Loucy (cell line): ENCODE measurements around the gene NXN.
"Not testable (repeated sequence)": the region's sequence is repeated elsewhere in the genome, so short reads cannot be mapped to it uniquely, and the experiment has no call there.

ENCODE experiments used
- H2AFZ ChIP-seq: fragments of 200-600 bp; sonication (generic); 2 replicates; pipeline ENCODE4 v1.6.0; 2016; ENCODE audit warnings: antibody characterized with exemption, mild to moderate bottlenecking, low read length, moderate library complexity
- H3F3A ChIP-seq: fragments of 200-600 bp; 2 replicates; pipeline ENCODE4 v1.6.0; 2016; ENCODE audit warnings: antibody characterized with exemption, low read depth, mild to moderate bottlenecking
- H3K27me3 ChIP-seq: fragments of 200-600 bp; sonication (generic); 2 replicates; pipeline ENCODE4 v1.6.1; 2014; ENCODE audit warnings: low read length, mild to moderate bottlenecking; ENCODE audit not compliant: insufficient read depth, poor library complexity, severe bottlenecking
- H3K36me3 ChIP-seq: fragments of 200-600 bp; sonication (generic); 2 replicates; pipeline ENCODE4 v1.6.1; 2016; ENCODE audit warnings: low read length; ENCODE audit not compliant: insufficient read depth
- H3K4me1 ChIP-seq: fragments of 200-600 bp; sonication (generic); 2 replicates; pipeline ENCODE4 v1.5.1; 2014; ENCODE audit warnings: low read length, mild to moderate bottlenecking; ENCODE audit not compliant: insufficient read depth, poor library complexity, severe bottlenecking
- H3K4me2 ChIP-seq: fragments of 200-600 bp; sonication (generic); 2 replicates; pipeline ENCODE4 v1.6.0; 2014; ENCODE audit warnings: antibody characterized with exemption, low read length, low read depth, mild to moderate bottlenecking; ENCODE audit not compliant: poor library complexity, severe bottlenecking
- H3K4me3 ChIP-seq: fragments of 200-600 bp; sonication (generic); 2 replicates; pipeline ENCODE4 v1.5.1; 2014; ENCODE audit warnings: low read length, mild to moderate bottlenecking, mixed read lengths; ENCODE audit not compliant: poor library complexity, severe bottlenecking
- H3K79me2 ChIP-seq: fragments of 200-600 bp; sonication (generic); 2 replicates; pipeline ENCODE4 v1.6.1; 2014; ENCODE audit warnings: low read length; ENCODE audit not compliant: insufficient read depth
- H3K9ac ChIP-seq: fragments of 200-600 bp; sonication (generic); 2 replicates; pipeline ENCODE4 v1.6.0; 2014; ENCODE audit warnings: mild to moderate bottlenecking, low read depth, low read length, moderate library complexity; ENCODE audit not compliant: poor library complexity, severe bottlenecking
- H3K9me2 ChIP-seq: fragments of 200-600 bp; sonication (generic); replicated peaks from 2 replicates; pipeline ENCODE4 v1.6.1; 2016; ENCODE audit warnings: low read depth, low read length, mixed read lengths
- H3K9me3 ChIP-seq: fragments of 200-600 bp; sonication (generic); 2 replicates; pipeline ENCODE4 v1.6.1; 2014; ENCODE audit warnings: mild to moderate bottlenecking, antibody characterized with exemption, low read length, low read depth; ENCODE audit not compliant: insufficient read depth
- H4K20me1 ChIP-seq: fragments of 200-600 bp; sonication (generic); 2 replicates; pipeline ENCODE4 v1.6.0; 2014; ENCODE audit warnings: antibody characterized with exemption, low read length, mild to moderate bottlenecking; ENCODE audit not compliant: insufficient read depth, poor library complexity, severe bottlenecking
- CTCF ChIP-seq: fragments of 200-600 bp; sonication (generic); conservative IDR thresholded peaks from 2 replicates; pipeline ENCODE4 v1.5.1; 2014; ENCODE audit warnings: mild to moderate bottlenecking, antibody characterized with exemption, low read length
- EZH2phosphoT487 ChIP-seq: fragments of 200-600 bp; IDR thresholded peaks from 2 replicates; pipeline ENCODE4 v1.6.1; 2018; ENCODE audit warnings: antibody characterized with exemption, mild to moderate bottlenecking, moderate library complexity, borderline replicate concordance

Gene NXN

DNA sequence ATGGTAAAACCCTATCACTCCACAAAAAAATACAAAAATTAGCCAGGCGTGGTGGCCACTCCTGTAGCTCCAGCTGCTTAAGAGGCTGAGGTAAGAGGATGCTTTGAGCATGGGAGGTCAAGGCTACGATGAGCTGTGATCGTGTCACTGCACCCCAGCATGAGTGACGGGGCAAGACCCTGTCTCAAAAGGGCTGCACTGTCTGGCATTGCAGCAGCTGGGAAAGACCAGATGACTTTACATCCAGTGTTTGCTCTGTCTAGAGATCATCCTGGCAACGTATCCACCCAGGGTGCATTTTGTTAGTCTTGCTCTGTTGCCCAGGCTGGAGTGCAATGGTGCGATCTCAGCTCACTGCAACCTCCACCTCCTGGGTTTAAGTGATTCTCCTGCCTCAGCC lies 145.4 kb downstream of the NXN start:
- H3K4me1 ChIP-seq: no peaks in the 10 kb centered on the region
- H2AFZ ChIP-seq: no peak overlapping the region
- peaks cover 4% of the 10 kb centered on the region; the same call in 1 of the 2 replicates for H3K9me3 ChIP-seq
- no peaks in the 10 kb centered on the region for H3K9me2 ChIP-seq
- TF ChIP-seq EZH2phosphoT487: no peak
- no peak for TF ChIP-seq CTCF
- H3K79me2 ChIP-seq: no peaks in the 10 kb centered on the region
- H3K4me3 ChIP-seq: no peak overlapping the region
- no peaks in the 10 kb centered on the region for H3F3A ChIP-seq
- H3K27me3 ChIP-seq: no peaks in the 10 kb centered on the region
- no peaks in the 10 kb centered on the region for H4K20me1 ChIP-seq
- H3K9ac ChIP-seq: no peak overlapping the region
- H3K4me2 ChIP-seq: no peak overlapping the region
- H3K36me3 ChIP-seq: no peaks in the 10 kb centered on the region

GRCh38 chr17:830950-831349 lies 148.6 kb downstream of the NXN start:
- Histone ChIP-seq H3K79me2 (no peaks in the 10 kb centered on the region), H3K4me1 (no peaks in the 10 kb centered on the region), H3K9me2 (no peaks in the 10 kb centered on the region), H3K36me3 (no peaks in the 10 kb centered on the region), H3K9ac (no peak overlapping the region), H3F3A (no peaks in the 10 kb centered on the region), H3K9me3 (no peaks in the 10 kb centered on the region; the same call in 1 of the 2 replicates), H3K4me2 (no peak overlapping the region), H4K20me1 (no peaks in the 10 kb centered on the region), H3K4me3 (no peak overlapping the region), H3K27me3 (no peaks in the 10 kb centered on the region), H2AFZ (no peak overlapping the region)
- TF ChIP-seq EZH2phosphoT487: no peak
- TF ChIP-seq CTCF: no peak

GRCh38 chr17:830381-830780 lies 149.2 kb downstream of the NXN start:
- H2AFZ ChIP-seq: no peak overlapping the region

GRCh38 chr17:829614-830013 lies 150.0 kb downstream of the NXN start:
- H3K36me3 ChIP-seq, H2AFZ ChIP-seq, H3K9me2 ChIP-seq, H3K27me3 ChIP-seq, H3F3A ChIP-seq, H3K9ac ChIP-seq, H3K79me2 ChIP-seq, H3K4me1 ChIP-seq, H3K4me2 ChIP-seq, H3K9me3 ChIP-seq, H3K4me3 ChIP-seq, H4K20me1 ChIP-seq: not testable (repeated sequence)

More at GRCh38 chr17:830381-830780, 149.2 kb downstream of the NXN start:
- H3K4me3 ChIP-seq: no peak overlapping the region
- H3K36me3 ChIP-seq: no peaks in the 10 kb centered on the region
- H3K4me2 ChIP-seq: no peak overlapping the region
- H3K9me3 ChIP-seq: no peaks in the 10 kb centered on the region; the same call in 1 of the 2 replicates
- no peaks in the 10 kb centered on the region for H3F3A ChIP-seq
- H4K20me1 ChIP-seq: no peaks in the 10 kb centered on the region
- no peaks in the 10 kb centered on the region for H3K9me2 ChIP-seq
- no peak overlapping the region for H3K9ac ChIP-seq
- TF ChIP-seq EZH2phosphoT487 (no peak), CTCF (no peak)
- no peaks in the 10 kb centered on the region for H3K4me1 ChIP-seq
- H3K79me2 ChIP-seq: no peaks in the 10 kb centered on the region
- H3K27me3 ChIP-seq: no peaks in the 10 kb centered on the region
